Measurements from ENCODE around the gene MBNL1.

Gene MBNL1

GRCh38 chr3:152252755-152253154 is 16.0 kb upstream of the MBNL1 start:
- no peaks in the 10 kb centered on the region for H3K9me3 ChIP-seq (ENCODE audit: insufficient read depth, low read length, severe bottlenecking)
- no peak for ATAC-seq (ENCODE audit: insufficient read depth, low read depth)
- no peaks in the 10 kb centered on the region for H3K27me3 ChIP-seq (ENCODE audit: insufficient read depth, low read length, poor library complexity)
- 0 out of 2 replicates have a peak overlapping the region, but pooled peaks have one; percentile 32 for H3K27ac ChIP-seq (ENCODE audit: low read length)
- H4K20me1 ChIP-seq (ENCODE audit: insufficient read depth, low read length), result peaks cover 5% of the 10 kb centered on the region; the same call in 1 of the 2 replicates
- H3K36me3 ChIP-seq (ENCODE audit: insufficient read depth, low read length), result no peaks in the 10 kb centered on the region
- TF ChIP-seq EZH2 (IDR thresholded peaks at IDR 0.05; ENCODE audit: borderline replicate concordance, low read depth, low read length, severe bottlenecking) (no peak), CTCF (IDR thresholded peaks at IDR 0.05; ENCODE audit: borderline replicate concordance, extremely low read depth, low read length, poor library complexity, severe bottlenecking) (no peak)
- H3K79me2 ChIP-seq (ENCODE audit: insufficient read depth, low read length), result peaks cover 83% of the 10 kb centered on the region
- DNase-seq, result no peak
- no peak overlapping the region for H3K4me3 ChIP-seq (ENCODE audit: low read depth in 1 of 2, low read length in 2 of 2)
- H3K9ac ChIP-seq (ENCODE audit: low read depth, low read length), result no peak overlapping the region
- peak overlapping the region; percentile 46; the same call in 1 of the 2 replicates for H3K4me2 ChIP-seq (ENCODE audit: insufficient read depth, low read length)
- H2AFZ ChIP-seq (ENCODE audit: low read depth, low read length), result no peak overlapping the region
- peaks cover 71% of the 10 kb centered on the region for H3K4me1 ChIP-seq (ENCODE audit: insufficient read depth, low read length)

GRCh38 chr3:152253514-152253913 is 15.2 kb upstream of the MBNL1 start:
- H3K27ac ChIP-seq (ENCODE audit: low read length), result peak overlapping the region; percentile 63
- peaks cover 5% of the 10 kb centered on the region; the same call in 1 of the 2 replicates for H4K20me1 ChIP-seq (ENCODE audit: insufficient read depth, low read length)
- H3K4me2 ChIP-seq (ENCODE audit: insufficient read depth, low read length), result peak overlapping the region; percentile 46
- peak overlapping the region in 1 of 2 experiments; percentile 0; a peak in 1 of 4 replicates for H3K4me3 ChIP-seq (ENCODE audit: low read depth in 1 of 2, low read length in 2 of 2)
- H3K4me1 ChIP-seq (ENCODE audit: insufficient read depth, low read length), result peaks cover 78% of the 10 kb centered on the region
- TF ChIP-seq EZH2 (IDR thresholded peaks at IDR 0.05; ENCODE audit: borderline replicate concordance, low read depth, low read length, severe bottlenecking) (no peak), CTCF (IDR thresholded peaks at IDR 0.05; ENCODE audit: borderline replicate concordance, extremely low read depth, low read length, poor library complexity, severe bottlenecking) (no peak)
- peaks cover 4% of the 10 kb centered on the region; the same call in 1 of the 2 replicates for H3K36me3 ChIP-seq (ENCODE audit: insufficient read depth, low read length)
- DNase-seq (no peak), ATAC-seq (ENCODE audit: insufficient read depth, low read depth) (no peak)
- H2AFZ ChIP-seq (ENCODE audit: low read depth, low read length), result no peak overlapping the region
- H3K79me2 ChIP-seq (ENCODE audit: insufficient read depth, low read length), result peaks cover 83% of the 10 kb centered on the region
- no peaks in the 10 kb centered on the region for H3K27me3 ChIP-seq (ENCODE audit: insufficient read depth, low read length, poor library complexity)
- H3K9me3 ChIP-seq (ENCODE audit: insufficient read depth, low read length, severe bottlenecking), result no peaks in the 10 kb centered on the region
- no peak overlapping the region for H3K9ac ChIP-seq (ENCODE audit: low read depth, low read length)

- peaks cover 5% of the 10 kb centered on the region; the same call in 1 of the 2 replicates for H4K20me1 ChIP-seq (ENCODE audit: insufficient read depth, low read length)
- H3K27ac ChIP-seq (ENCODE audit: low read length), result peak overlapping the region; percentile 63
These were observed 14.7 kb upstream of the MBNL1 start for GRCh38 chr3:152254041-152254440.

More at GRCh38 chr3:152254041-152254440, 14.7 kb upstream of the MBNL1 start:
- ATAC-seq (ENCODE audit: insufficient read depth, low read depth) (no peak), DNase-seq (no peak)
- H3K4me2 ChIP-seq (ENCODE audit: insufficient read depth, low read length), result peak overlapping the region; percentile 46
- H2AFZ ChIP-seq (ENCODE audit: low read depth, low read length), result no peak overlapping the region
- H3K79me2 ChIP-seq (ENCODE audit: insufficient read depth, low read length), result peaks cover 89% of the 10 kb centered on the region
- TF ChIP-seq EZH2 (IDR thresholded peaks at IDR 0.05; ENCODE audit: borderline replicate concordance, low read depth, low read length, severe bottlenecking) (no peak), CTCF (IDR thresholded peaks at IDR 0.05; ENCODE audit: borderline replicate concordance, extremely low read depth, low read length, poor library complexity, severe bottlenecking) (no peak)
- no peaks in the 10 kb centered on the region for H3K27me3 ChIP-seq (ENCODE audit: insufficient read depth, low read length, poor library complexity)
- peaks cover 83% of the 10 kb centered on the region for H3K4me1 ChIP-seq (ENCODE audit: insufficient read depth, low read length)
- no peak overlapping the region; a peak in 1 of 4 replicates for H3K4me3 ChIP-seq (ENCODE audit: low read depth in 1 of 2, low read length in 2 of 2)
- H3K9ac ChIP-seq (ENCODE audit: low read depth, low read length), result no peak overlapping the region; the same call in 1 of the 2 replicates
- H3K9me3 ChIP-seq (ENCODE audit: insufficient read depth, low read length, severe bottlenecking), result no peaks in the 10 kb centered on the region
- peaks cover 6% of the 10 kb centered on the region; the same call in 1 of the 2 replicates for H3K36me3 ChIP-seq (ENCODE audit: insufficient read depth, low read length)

All from DND-41 (cell line).